Measurements from ENCODE around the gene GALNT5.
A peak's percentile ranks its signal among the peaks of the same experiment; 100 is the strongest.
"Not testable (repeated sequence)": the region's sequence is repeated elsewhere in the genome, so short reads cannot be mapped to it uniquely, and the experiment has no call there.

The GALNT5 gene

DNA sequence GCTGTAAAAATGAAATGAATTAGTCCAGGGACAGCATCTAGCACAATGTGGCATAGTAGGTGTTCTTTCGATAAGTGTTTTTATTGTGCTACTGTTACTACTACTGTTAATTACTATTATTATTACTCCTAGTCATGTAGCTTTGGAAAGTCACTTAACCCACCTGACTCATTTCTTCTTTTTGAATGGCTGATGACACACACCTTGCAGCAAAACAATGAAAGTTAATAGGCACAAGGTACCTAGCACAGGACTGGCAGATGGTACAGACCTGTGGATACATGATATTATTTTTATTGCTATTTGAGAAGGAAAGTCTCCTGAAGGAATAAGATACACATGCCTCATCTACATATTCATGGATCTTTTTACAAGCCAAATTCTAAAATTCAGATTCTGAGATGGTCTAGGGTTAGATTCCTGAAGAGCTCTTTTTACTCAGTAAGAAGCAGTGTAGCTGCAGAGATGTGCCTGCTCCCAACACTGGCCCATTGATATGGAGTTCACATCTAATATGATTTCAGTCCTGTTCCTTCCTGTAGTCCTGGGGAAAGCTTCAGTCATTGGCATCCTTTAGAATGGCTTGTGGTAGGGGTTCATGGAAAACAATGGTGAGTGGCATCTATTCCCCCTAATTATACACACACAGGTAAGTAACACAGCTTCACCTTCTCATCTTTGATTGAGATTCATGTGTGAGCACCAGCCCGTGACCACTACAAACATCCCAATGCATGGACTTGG lies 76.0 kb downstream of the GALNT5 start:
- no peak for DNase-seq

DNA sequence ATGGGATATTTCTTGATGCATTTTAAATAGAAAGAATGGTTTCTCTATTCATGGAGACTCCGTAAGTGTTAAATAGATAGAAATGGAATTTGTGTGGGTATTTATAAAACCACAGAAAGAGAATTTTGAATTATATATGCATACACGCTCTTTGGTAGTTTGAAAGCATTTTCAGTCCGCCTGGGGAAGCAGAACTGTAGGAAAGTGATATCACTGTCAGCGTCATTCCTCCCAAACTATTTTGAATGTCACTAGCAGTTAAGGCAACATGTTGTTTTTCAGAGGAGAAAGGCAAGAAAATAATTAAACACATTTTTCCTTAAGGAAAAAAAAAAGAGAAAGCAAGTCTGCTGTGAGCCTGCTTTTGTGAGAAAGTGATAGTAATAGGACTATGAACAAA lies 76.8 kb downstream of the GALNT5 start:
- DNase-seq: no peak

DNA sequence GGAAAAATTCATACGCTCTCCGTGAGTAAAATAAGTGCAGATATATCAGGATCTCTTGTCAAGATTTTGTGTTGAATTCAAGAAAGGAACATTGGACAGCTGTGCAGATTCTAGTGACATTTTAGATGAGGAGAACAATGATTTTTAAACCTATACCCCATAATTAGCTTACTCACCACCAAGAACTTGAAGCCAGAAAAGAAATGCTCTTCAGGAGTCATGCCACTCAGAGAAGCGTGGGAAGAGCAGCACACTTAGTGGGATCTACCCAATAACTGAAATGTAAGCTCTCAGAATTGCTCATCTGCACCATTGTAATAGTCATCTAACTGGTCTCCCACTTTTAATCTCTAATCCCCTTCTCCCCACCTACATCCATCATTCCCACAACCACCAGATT lies 77.3 kb downstream of the GALNT5 start:
- no peak for DNase-seq

DNA sequence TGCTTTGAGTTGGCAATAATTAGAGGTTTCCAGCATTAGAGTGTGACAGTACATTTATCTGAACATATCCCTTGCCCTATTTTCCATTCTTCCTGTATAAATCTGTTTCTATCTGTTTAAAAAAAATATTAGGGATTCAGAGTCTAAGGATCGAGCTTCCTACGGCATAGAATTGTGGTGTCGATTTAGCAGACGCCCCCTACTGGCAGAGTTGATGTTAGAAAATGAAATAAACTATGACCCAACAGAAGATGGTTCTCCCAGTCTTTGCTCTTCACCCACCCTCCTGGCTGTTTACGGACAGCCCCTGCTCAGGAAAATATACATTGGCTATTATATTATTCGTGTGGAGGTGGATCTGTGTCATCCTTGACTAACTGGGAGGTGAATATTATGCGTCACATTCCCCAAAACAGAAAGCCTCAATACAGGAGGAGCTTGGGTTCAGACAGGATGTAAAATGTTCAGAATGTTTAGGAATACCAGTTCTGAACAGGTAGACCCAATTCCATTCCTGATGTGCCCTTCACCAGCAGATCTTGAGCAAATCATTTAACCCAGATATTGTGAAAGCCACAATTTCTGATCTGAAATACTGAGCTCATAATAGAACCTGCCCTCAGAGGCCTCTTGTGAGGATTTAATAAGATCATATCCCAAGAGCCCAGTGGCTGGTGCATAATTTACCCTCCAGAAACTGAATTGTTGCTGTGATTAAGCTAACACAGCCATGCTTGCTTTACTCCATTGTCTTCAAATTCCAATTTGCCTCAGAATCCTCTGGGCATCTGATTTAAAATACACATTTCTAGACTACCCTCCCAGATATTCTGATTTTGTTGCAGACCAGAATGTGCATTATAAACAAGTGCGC lies 78.9 kb downstream of the GALNT5 start:
- DNase-seq: peak; percentile 23

DNA sequence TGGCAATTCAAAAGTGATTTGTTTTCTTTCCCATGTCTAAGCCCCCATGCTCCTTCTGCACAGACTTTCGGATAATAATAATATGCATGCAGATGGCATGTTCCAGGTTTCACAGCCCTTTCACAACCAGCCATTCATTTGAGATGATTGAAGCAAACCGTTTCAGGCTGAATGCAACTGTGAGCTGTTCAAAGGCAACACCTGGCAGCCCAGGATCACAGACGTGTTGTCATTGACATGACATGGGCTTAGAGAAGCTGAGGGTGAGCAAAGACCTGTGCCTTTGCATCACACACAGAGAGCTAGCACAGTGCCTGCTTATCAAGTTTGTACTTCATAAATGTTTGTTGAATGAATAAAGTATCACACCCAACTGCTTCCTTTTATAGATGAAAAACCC lies 80.5 kb downstream of the GALNT5 start:
- peak; percentile 16 for DNase-seq

DNA sequence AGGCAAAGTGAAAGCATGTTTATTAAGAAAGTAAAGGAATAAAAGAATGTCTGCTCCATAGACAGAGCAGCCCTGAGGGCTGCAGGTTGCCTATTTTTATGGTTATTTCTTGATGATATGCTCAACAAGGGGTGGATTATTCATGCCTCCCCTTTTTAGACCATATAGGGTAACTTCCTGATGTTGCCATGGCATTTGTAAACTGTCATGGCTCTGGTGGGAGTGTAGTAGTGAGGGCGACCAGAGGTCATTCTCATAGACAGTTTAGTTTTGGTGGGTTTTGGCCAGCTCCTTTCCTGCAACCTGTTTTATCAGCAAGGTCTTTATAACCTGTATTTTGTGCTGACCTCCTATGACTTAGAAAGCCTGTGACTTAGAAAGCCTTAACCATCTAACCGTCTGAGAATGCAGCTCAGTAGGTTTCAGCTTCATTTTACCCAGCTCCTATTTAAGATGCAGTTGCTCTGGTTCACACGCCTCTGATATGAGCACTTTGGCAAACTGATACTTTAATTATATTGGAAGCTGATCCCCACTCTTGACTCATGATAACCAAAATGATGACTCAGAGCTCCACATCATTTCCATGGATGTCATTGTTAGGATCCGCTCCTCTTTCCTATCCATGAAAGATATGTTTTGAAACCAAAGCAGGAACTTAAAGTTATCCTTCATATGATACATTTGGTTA lies 82.6 kb downstream of the GALNT5 start:
- DNase-seq: no peak

DNA sequence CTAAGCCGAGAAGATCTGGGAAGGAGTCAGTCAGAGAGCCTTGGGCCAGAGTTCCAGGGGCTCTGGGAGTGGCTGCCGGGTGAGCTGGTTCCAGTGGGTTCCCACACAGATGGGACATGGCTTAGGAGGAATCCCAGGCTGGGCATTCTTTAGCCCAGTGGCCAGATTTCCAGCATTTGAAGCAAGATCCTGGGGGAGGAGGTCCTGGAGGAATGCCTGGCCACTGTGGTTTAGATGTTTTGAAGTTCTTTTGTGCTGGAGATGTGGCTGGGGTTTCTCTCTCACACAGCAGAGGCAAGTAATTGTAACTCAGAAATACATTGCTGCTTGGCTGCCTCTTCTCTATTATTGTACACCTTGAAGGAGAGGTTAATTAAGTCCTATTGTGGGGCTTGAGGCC lies 83.9 kb downstream of the GALNT5 start:
- not testable (repeated sequence) for DNase-seq

DNA sequence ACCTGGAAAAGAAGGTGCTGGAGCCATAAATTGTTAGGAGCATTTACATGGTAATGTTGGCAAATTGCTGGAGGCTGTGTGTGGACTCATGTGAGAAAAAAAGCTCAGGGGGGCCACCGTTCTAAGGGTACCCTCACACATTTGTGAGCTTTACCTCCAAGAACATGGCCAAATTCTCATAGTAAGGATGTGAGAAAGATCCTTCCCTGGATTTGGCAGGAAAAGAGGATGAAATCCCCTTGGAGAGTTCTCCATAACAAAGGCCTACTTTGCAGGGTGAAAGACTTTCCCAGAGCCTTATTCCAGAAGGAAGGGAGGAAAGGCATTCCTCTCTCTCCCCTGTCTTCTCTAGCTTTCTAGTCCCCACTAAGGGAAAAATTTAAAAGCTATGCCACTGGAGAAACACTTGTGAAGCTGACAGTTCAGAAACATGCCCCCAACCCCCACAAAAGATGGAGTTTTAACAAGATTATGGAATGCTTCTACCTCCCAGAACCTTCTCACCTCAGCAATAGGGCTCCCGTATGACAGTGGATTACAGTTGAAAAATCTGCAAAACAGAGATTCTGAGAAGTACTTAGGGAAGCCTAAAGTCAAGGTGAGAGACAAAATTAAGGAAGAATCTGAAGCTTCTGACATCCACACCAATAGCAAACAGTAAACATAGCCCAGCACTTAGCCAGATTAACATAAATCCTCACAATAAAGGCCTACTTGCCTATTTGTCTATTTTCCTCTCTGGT lies 88.3 kb downstream of the GALNT5 start:
- DNase-seq: no peak

DNA sequence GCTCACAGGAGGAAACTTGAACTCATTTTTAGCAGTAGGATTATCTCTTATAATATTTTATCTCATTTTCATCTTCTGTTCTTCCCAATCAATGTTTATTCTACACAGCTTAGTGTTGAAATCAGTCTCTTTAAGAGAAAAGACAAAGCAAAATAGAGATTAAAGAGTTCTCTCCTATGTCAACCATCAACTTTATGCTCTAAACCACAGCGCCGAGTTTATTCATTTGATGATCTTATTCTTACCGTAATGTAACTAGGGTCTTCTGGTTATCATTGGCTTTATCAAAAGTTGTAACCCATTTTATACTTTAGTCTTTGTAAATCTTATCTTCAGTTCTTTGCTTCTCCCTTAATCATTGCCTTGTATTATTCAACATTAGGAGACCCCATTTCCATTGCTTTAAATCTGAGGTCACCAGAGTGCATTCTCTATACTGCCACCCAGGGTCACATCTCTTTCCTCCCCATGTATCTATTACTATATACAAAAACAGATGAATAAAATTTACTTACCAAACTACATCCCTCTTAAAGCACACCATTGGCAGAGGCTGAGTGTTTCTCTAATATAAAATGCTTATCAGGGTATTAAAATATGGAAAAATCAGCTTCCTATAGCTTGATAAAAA lies 90.9 kb downstream of the GALNT5 start:
- no peak for DNase-seq

DNA sequence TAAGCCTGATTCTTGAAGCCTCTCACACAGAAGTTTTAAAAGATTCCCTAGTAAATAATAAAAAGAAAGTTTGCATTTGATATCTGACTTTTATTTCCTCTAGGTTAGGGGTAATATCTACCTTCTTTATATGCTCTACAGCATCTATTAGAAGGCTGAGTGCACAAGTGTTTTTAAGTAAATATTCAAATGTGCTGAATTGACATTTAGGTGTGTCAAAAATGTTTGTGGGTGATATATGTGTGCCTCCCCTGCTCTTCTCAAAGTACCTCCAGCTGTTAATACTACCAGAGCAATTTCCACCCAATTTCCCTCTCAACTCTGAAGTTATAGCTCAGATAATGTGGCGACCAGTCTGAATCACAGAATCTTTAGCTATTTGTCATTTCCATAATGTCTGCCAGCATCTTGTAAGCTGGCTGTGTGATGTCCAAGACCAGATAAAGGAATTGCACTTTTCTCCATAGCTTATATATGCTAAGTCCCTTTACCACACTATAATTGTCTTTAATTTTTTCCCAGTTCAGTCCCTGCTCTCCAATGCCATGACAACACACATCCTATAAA lies 92.5 kb downstream of the GALNT5 start:
- DNase-seq: no peak

DNA sequence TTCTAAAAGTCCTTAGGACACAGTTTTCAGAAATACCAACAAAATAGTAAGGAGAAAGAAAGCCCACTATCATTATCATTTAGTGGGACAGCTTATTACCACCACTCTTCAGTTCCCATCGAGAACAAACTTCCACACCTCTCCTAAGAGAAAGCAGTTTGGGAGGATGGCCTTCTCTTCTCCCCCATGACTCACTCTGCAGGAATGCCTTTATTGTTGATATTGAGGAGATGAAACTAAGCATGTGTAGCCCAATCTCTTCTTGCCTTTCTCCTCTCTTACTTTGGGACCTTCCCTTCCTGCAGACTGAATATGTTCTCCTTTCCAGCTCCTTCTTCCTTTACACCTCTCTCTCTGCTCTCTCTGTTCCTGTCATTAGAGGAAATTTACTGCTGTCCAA lies 98.1 kb downstream of the GALNT5 start:
- DNase-seq: no peak

DNA sequence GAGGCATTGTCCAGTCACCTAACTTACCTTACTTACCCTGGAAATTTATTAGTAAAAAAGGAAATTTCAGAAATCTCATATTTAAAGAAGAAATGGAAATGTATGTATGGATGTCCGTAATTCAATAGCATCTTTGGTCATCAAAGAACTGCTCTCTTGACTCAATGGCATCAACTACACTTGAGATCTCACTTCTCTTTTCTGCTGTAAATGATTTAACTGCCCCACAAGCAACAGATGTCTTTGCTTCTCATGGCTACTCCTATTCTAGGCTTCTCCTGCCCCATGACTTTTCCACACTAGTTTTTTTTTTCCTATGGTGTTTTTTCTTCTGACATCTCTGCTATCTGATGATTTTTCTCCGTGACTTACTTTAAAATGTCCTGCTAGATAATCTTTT lies 102.1 kb downstream of the GALNT5 start:
- DNase-seq: no peak

DNA sequence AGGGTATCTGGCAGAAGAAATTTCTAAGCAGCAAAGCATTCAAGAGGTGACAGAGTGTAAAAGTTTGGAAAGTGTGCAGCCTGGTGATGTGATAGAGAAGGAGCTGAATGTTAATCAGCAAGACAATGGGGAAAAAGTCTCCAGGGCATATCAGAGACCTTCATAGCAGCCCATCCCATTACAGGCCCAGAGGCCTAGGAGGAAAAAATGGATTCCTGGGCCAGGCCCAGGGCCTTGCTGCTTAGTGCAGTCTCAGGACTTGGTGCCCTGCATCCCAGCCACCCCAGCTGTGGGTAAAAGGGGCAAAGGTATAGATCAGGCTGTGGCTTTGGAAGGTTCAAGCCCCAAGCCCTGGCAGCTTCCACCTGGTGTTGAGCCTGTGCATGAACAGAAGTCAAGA lies 104.0 kb downstream of the GALNT5 start:
- DNase-seq: no peak

DNA sequence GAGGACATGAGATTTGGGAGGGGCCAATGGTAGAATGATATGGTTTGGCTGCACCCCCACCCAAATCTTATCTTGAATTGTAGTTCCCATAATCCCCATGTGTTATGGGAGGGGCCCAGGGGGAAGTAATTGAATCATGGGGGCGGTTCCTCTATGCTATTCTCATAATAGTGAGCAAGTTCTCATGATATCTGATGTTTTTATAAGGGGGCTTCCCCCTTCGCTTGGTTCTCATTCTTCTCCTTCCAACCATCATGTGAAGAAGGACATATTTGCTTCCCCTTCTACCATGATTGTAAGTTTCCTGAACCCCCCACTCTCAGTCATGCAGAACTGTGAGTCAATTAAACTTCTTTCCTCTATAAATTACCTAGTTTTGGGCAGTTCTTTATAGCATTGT lies 105.1 kb downstream of the GALNT5 start:
- no peak for DNase-seq

DNA sequence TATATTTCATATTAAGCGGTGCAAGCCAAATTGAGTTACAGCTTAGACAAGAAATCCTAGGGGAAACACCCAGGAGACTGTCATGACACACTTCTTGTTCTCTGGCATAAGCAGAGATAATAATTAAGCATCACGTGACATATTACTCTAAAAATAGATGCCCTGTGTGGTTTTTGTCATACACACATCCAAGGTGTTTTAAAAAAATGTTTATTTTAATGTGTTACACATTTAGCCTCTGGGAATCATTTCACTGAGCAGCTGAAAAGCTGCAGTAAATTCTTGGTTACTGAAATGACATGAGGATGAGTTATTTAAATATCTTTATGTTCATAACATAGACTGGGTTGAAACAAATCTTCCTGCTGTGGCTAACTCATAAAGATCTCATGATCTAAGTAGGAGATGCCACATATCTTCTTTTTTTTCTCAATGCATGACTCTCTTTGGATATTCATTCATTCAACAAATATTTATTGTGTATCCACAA lies 106.2 kb downstream of the GALNT5 start:
- DNase-seq: no peak

All from activated naive CD4-positive, alpha-beta T cell treated with anti-CD3 and anti-CD28 coated beads, Interleukin-2, amount 50 U/mL, for 16 hours (primary cell).